Measurements from ENCODE around the gene ACBD4. TPM values are rescaled to one million over a fixed set of nuclear protein-coding genes. Genes with fewer than 3 reads are reported as not detected.

The ACBD4 gene
- total RNA-seq, 1 experiment from 2014 or later: 7.7 TPM

- Histone ChIP-seq H3K27ac (ENCODE audit: low read length) (no peak overlapping the region), H3K4me3 (ENCODE audit: low read depth in 2 of 2, low read length in 2 of 2) (no peak overlapping the region), H3K27me3 (ENCODE audit: control insufficient read depth, insufficient read depth, low read length) (no peaks in the 10 kb centered on the region), H3K36me3 (ENCODE audit: control insufficient read depth, insufficient read depth, low read length) (peaks cover 6% of the 10 kb centered on the region; the same call in 1 of the 2 replicates), H3K9me3 (ENCODE audit: control insufficient read depth, insufficient read depth, low read depth, low read length) (no peaks in the 10 kb centered on the region), H3K4me1 (ENCODE audit: control insufficient read depth, insufficient read depth, low read length) (no peaks in the 10 kb centered on the region)
- TF ChIP-seq REST (IDR thresholded peaks at IDR 0.05; ENCODE audit: insufficient read depth in 1 of 2, low read depth in 2 of 2, low read length in 1 of 2) (no peak), CTCF (IDR thresholded peaks at IDR 0.05) (peak; percentile 88), TCF7L2 (IDR thresholded peaks at IDR 0.05; ENCODE audit: low read depth, low read length) (no peak), SIN3A (IDR thresholded peaks at IDR 0.05; ENCODE audit: borderline replicate concordance, insufficient read depth, low read depth, low read length) (no peak), POLR2AphosphoS5 (IDR thresholded peaks at IDR 0.05; ENCODE audit: low read depth, low read length) (no peak)
- ATAC-seq: peak; percentile 93
- ChIA-PET CTCF (interaction anchor here (0.5 to 0.8 kb wide), 4 partner anchors 12 to 1094 kb away, joined by 3 to 5 read pairs (median 4); partner anchors contain the start of gene KANSL1), POLR2A (no interaction called here)
- BruUV-seq (replicated peaks): no TSS peak
- peak; percentile 36 for DNase-seq (ENCODE audit: low read depth, low spot score)
- in situ Hi-C loops (cut with HindIII; ENCODE audit: low pct_unique_long_range_greater_than_20kb, low sequenced_read_pairs) (no loop called here), intact Hi-C loops (cut with micrococcal nuclease; ENCODE audit: unreplicated experiment) (no loop called here)
These were observed 36.4 kb upstream of the ACBD4 start for GRCh38 chr17:45098869-45099616.

GRCh38 chr17:45101546-45101882, 34.0 kb upstream of the ACBD4 start:
- ChIA-PET CTCF (no interaction called here), POLR2A (no interaction called here)
- intact Hi-C loops (cut with micrococcal nuclease; ENCODE audit: unreplicated experiment): no loop called here
- no peak for ATAC-seq
- in situ Hi-C loops (cut with HindIII; ENCODE audit: low pct_unique_long_range_greater_than_20kb, low sequenced_read_pairs): no loop called here
- DNase-seq (ENCODE audit: low read depth, low spot score): no peak
- no peaks in the 10 kb centered on the region for H3K9me3 ChIP-seq (ENCODE audit: control insufficient read depth, insufficient read depth, low read depth, low read length)
- H3K36me3 ChIP-seq (ENCODE audit: control insufficient read depth, insufficient read depth, low read length): peaks cover 6% of the 10 kb centered on the region; the same call in 1 of the 2 replicates
- no TSS peak for BruUV-seq (replicated peaks)
- H3K4me1 ChIP-seq (ENCODE audit: control insufficient read depth, insufficient read depth, low read length): no peaks in the 10 kb centered on the region
- H3K27me3 ChIP-seq (ENCODE audit: control insufficient read depth, insufficient read depth, low read length): no peaks in the 10 kb centered on the region
- H3K27ac ChIP-seq (ENCODE audit: low read length): no peak overlapping the region
- H3K4me3 ChIP-seq (ENCODE audit: low read depth in 2 of 2, low read length in 2 of 2): no peak overlapping the region
- no peak for TF ChIP-seq POLR2AphosphoS5 (IDR thresholded peaks at IDR 0.05; ENCODE audit: low read depth, low read length)
- no peak for TF ChIP-seq REST (IDR thresholded peaks at IDR 0.05; ENCODE audit: insufficient read depth in 1 of 2, low read depth in 2 of 2, low read length in 1 of 2)
- no peak for TF ChIP-seq TCF7L2 (IDR thresholded peaks at IDR 0.05; ENCODE audit: low read depth, low read length)
- no peak for TF ChIP-seq SIN3A (IDR thresholded peaks at IDR 0.05; ENCODE audit: borderline replicate concordance, insufficient read depth, low read depth, low read length)
- TF ChIP-seq CTCF (IDR thresholded peaks at IDR 0.05): no peak

Measured in Panc1 (cell line).